GM21447 (cell line): ENCODE results near the gene EEF2KMT.
A peak's percentile ranks its signal among the peaks of the same experiment; 100 is the strongest.
"Not testable (repeated sequence)": the region's sequence is repeated elsewhere in the genome, so short reads cannot be mapped to it uniquely, and the experiment has no call there.

Source experiments
- ATAC-seq: cut with Tn5 transposase; IDR thresholded peaks from one replicate; pipeline ENCODE4 v1.9.1; 2021; ENCODE audit not compliant: unreplicated experiment

The EEF2KMT gene, protein sequence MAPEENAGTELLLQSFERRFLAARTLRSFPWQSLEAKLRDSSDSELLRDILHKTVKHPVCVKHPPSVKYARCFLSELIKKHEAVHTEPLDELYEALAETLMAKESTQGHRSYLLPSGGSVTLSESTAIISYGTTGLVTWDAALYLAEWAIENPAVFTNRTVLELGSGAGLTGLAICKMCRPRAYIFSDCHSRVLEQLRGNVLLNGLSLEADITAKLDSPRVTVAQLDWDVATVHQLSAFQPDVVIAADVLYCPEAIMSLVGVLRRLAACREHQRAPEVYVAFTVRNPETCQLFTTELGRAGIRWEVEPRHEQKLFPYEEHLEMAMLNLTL

DNA sequence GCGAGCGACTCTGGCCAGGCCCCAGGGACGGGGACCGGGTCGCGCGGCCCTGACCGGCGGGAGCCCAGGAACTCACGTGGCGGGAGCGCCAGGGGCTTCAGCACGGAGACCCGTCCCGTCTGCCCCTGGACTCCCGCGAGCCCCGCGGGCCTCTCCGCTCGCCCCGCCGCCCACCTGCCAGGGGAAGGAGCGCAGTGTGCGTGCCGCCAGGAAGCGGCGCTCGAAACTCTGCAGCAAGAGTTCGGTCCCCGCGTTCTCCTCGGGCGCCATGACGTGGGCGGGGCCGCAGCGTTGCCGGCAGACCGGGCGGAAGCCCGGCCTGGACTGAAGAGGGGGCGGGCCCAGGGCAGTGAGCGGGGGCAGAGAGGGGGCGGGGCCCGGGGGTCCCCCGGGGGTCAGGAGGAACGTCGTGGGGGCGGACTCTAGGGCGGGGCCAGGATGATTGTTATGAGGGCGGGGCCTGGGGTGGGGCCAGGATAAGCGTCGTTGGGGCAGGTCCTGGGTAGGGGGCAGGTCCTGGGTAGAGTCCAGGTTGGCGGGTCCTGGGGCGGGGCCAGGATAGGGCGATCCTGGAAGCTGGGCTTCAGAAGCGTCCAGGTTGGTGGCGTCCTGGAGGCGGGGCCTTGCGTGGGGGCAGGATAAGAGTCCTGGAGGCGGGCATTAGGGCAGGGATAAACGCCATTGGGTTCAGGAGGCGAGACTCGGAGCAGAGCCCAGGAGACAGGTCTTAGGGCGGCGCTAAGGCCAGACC, at the start of gene EEF2KMT:
TSS of gene EEF2KMT (minus strand) at position 326 of the 751 bp plus-strand sequence. CDS start at position 270, 56 bp downstream.
- ATAC-seq: peak; percentile 91

DNA sequence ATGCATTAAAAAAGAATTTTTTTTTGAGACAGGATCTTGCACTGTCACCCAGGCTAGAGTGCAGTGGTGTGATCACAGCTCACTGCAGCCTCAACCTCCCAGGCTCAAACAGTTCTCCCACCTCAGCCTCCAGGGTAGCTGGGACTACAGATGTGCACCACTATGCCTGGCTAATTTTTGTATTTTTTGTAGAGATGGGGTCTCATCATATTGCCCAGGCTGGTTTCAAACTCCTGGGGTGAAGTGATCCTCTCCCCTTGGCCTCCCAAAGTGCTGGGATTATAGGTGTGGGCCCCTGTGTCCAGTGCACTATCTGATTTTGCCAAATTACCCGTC, 47.0 kb upstream of the EEF2KMT start:
- ATAC-seq: not testable (repeated sequence)

DNA sequence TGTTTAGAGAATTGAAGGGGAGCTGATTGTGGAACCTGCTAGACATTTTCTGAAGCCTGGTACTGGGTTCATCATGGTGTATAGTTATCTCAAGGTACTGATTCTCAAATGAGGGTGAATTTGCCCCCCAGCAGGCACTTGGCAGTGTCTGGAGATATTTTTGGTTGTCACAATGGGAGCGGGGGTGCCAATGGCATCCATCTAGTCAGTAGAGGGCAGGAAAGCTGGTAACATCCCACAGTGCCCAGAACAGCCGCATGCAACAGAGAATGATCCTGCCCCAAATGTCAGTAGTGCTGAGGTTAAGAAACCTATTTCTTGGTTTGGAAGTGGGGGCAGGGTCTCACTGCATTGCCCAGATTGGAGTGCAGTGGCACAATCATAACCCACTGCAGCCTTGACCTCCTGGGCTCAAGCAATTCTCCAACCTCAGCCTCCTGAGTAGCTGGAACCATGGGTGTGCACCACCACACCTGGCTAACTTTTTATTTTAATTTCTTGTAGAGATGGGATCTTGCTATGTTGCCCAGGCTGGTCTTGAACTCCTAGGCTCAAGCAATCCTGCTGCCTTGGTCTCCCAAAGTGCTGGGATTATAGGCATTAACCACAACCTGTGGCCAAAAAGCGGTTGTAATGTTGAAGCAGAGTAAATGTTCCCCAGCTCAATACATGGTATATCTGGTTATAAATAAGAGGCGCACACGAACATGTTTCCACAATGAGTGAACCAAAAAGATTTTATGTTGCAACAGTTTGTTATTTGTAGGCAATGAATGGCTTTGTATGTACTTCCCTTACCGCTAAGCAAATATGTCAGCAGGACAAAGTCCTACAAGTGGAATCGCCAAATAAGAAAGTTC, 46.4 kb upstream of the EEF2KMT start:
- ATAC-seq: no peak

DNA sequence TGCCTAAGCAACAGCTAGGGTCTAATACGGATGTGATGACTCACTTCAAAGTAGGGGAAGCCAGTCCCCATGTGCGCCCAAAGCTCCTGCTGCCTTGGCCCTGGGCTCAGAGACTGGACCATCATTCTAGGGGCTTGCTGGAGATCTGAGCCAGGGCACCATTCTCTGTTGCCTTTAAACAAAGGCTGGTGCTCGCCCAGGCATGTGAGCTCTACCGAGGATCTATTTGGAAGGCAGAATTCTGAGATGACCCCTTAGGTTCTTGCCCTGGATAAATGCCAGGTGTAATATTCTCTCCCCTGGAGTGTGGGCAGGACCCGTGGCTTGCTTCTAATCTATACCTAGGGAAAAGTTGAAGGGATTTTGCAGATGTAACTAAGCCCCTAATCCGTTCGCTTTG, 42.6 kb upstream of the EEF2KMT start:
- not testable (repeated sequence) for ATAC-seq

DNA sequence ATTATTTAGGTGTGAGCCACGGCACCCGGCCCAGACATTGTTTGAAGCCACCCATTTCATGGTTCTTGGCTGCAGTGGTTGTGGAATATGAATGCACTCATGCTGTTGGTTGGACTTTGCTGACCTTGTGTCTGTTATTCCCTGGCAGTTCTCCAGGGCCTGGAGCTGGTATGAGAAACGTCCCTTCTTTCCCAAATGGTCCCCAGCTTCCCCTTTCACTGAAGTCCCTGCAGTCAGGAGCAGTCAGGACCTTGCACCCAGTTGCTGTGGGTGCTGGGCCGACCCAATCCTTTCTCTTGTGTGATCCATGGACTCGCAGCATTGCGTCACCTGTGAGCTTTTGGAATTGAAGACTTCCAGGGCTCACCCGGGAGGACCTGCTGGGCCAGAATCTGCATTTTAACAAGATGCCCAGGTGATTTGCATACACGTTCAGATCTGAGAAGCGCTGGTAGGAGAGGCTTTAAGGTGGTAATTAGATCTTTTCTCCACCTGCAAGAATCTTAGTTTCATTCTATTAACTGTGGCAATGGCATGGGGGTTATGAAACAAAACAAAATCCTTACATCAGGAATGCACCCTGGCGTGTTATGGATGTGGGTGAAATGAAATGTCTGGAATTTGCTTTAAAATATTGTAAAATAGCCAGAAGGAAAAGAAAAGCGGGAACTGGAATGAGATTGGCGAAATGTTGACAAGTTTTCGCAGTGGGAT, 37.3 kb upstream of the EEF2KMT start:
- ATAC-seq: not testable (repeated sequence)

DNA sequence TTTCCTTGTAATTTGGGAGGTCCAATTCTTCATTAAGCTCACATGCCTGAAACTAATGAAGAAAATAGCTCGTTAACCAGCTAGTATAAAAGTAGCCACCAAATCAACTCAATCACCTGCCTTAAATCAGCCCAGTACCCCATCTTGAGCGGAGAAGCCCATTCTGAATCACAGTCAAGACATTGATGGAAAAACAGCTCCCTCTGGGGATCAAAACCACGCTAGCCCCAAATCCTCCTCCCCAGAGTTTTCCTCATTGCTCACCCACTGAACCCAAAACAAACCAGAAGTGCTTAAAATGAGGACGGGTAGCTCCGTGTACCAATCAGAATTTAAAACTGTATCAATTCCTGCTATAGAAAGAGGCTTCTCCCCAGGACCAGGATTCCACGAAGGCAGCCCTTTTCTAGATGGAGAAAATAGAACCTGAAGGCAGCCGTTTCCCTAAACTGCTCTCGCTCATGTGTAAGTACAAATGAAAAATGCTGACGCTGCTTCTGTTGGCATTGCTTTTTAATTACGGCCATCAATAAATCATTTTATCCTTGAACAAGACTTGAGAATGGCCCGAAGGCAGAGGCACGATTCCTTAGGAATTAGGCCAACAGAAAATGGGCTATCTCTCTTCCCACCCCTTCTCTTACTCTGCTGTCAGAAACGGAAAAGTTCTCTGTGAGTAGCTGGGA, 35.5 kb upstream of the EEF2KMT start:
- not testable (repeated sequence) for ATAC-seq

DNA sequence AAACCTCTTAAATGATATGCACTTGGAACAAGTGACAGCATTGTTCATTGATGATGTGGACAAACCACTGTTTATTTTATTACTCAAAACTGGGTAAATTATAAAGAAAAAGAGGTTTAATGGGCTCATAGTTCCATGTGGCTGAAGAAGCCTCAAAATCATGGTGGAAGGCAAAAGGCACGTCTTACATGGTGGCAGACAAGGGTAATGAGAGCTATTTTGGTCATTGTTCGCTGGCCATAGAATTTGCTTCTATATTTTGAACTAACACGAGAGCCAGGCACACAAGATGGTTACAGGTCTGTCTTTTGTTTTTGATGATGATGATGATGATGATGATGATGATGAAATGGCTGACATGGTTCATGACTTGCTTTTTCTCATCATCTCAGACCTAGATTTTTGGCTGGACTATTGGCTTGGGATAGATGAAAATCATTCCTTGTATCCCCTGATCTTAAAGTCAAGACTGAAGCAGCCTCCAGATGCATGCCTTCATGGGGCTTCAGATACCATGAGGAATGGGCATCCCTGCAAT, 33.9 kb upstream of the EEF2KMT start:
- ATAC-seq: not testable (repeated sequence)

DNA sequence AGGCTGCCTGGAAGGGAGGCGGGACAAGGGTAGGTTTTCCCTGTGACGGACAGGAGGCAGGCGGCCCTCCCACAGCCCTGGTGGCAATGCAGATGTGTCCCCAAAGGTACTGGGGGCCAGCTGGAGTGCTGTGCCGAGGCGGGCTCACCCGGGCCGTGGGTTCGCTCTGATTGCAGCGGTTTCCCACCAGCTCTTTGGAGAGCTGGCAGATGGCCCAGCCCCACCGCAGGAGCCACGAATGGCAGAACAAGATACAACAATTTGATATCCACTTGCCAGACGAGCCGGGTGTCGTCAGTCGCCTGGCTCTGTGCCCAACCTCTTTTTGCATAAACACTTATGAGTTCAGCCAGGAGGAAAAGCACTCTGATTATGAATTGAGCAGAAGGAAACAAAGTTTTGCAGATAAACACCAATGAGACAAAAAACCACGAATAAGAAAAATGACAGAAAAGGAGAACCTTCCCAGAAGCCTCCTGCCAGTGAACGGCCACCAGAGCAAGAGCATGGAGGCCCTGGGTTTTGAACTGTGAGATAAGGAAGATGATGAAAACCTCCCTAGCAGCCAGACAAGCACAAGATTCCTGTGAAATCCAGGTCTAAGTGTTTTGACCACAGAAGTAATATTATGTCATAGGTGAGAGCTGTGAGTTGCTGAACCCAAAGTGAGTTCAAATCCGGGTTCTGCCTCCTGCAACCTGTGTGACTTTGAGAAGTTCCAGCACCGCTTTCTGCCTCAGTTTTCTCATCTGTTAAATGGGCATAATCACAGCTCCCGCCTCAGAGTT, 19.9 kb upstream of the EEF2KMT start:
- ATAC-seq: not testable (repeated sequence)

DNA sequence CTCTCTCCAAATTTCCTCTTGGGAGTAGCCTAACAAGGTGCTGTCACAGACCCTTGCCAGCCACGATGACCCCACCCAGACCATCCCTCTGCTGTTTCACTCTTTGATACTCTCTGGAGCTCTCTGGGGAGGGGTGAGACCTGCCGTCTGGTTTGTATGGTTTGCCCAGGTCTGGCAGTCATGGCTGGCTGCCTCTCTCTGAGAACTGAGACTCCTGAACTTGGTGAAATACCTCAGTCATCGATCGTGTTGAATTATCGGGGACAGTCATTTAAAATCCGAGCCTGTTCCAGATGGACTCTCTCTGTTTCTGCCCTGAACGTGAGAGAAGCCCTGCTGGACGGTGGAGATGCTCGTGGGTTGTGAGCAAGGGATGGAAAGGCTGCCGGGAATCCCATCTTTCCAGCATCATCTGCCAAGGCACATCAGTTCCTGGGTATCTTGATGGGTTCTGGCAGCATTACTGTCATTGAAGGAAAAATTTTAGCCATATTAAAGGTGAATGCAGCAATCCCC, 19.2 kb upstream of the EEF2KMT start:
- ATAC-seq: not testable (repeated sequence)

DNA sequence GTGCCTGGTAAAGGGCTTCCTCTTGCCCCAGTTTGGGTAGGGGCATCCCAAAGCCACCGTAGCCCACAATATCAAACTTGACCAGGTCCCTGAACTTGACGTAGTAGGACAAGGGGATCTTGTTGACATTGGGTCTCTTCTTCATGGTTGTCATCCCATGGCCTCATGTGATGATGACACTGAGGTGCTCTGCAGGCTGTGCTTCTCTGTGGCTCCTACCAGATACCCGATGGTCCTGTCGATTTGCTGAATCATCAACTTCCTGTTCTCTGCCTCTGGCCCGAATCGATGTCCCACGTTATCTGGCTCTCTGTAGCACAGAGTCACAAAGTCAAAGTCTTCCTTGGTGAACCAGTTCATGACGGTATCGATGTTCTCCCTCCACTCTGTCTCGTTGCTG, 13.3 kb upstream of the EEF2KMT start:
- not testable (repeated sequence) for ATAC-seq

DNA sequence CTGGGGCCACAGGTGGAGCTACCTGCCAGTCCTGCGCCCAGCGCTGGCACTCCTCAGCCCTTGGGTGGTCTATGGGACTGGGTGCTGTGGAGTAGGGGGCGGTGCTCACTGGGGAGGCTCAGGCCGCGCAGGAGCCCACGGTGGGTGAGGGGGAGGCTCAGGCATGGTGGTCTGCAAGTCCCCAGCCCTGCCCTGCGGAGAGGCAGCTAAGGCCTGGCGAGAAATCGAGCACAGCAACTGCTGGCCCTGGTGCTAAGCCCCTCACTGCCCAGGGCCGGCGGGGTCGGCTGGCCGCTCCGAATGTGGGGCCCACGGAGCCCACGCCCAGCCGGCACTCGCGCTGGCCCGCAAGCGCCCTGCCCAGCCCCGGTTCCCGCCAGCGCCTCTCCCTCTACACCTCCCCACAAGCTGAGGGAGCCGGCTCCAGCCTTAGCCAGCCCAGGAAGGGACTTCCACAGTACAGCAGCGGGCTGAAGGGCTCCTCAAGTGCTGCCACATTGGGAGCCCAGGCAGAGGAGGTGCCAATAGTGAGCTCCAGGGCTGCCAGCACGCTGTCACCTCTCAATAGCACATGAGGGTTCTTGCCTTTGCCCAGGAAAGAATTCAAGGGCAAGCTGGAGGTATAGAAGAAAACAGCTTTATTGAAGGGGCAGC, 11.0 kb upstream of the EEF2KMT start:
- ATAC-seq: no peak

DNA sequence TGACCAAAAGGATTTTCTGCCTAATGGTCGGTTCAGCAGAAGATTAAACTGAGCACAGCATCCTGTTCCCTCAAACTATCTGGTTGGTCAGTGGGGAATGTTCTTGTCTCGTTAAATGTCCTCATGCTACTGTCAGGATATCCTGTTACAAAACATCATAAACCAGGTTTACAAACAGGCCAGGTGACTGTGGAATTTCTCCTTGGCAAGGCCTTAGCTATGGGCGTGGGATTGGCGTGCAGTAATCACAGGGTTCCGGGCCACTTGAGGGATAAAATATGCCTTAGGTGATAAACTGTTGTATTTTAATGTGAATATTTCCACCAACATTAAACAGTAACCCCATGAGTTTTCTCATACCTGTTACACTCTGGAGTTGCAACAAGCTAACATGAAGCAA, 7.4 kb upstream of the EEF2KMT start:
- ATAC-seq: not testable (repeated sequence)

DNA sequence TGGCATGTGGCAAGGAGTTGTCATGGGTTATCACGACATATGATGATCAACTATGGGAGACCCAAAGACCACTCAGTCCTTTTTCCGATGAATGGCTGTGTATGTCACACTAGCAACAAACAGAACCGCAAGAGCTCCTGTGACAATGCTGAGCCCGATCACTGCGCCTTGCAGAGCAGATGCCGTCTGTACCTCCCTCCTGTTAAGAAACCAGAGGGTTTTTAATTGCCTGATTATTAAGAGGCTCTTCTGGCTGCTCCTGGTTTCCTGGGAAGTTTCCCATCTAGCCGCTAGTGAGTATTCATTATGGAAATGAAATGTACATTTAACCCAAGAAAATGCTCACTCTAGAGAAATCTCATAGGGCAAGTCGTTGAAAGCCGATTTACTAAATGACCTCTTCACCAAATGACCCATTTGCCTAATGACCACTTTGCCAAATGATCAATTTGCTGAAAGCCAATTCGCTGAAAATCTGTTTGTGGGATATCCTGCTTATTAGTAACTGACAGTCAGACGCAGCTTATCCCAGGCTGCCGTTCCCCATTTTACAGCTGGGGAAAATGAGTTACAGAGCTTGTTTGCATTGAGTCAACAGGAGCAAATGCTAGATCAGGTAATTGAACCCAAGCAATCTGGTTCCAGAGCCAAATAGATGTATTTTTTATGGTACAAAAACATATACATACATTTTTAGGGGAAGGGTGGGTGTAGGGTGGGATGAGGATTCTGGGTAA, 5.9 kb upstream of the EEF2KMT start:
- not testable (repeated sequence) for ATAC-seq

DNA sequence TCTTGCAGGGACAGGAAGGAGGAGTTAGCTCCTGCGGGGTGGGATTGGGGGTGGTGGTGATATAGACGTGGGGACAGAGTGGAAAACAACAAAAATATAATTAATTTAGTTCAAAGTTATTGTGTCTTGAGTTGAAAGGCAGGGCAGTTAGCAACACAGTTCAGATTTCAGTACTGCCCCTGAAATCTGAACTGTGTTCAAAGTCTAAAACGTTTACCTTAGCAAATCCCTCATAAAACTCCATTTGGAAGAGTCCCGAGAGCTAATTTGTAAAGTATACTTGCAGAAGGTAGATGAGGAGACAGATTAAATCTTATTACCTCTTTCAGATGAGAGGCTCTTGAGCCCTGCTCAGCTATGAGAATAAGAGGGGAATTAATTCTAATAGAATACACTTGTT, 1.6 kb upstream of the EEF2KMT start:
- ATAC-seq: not testable (repeated sequence)

DNA sequence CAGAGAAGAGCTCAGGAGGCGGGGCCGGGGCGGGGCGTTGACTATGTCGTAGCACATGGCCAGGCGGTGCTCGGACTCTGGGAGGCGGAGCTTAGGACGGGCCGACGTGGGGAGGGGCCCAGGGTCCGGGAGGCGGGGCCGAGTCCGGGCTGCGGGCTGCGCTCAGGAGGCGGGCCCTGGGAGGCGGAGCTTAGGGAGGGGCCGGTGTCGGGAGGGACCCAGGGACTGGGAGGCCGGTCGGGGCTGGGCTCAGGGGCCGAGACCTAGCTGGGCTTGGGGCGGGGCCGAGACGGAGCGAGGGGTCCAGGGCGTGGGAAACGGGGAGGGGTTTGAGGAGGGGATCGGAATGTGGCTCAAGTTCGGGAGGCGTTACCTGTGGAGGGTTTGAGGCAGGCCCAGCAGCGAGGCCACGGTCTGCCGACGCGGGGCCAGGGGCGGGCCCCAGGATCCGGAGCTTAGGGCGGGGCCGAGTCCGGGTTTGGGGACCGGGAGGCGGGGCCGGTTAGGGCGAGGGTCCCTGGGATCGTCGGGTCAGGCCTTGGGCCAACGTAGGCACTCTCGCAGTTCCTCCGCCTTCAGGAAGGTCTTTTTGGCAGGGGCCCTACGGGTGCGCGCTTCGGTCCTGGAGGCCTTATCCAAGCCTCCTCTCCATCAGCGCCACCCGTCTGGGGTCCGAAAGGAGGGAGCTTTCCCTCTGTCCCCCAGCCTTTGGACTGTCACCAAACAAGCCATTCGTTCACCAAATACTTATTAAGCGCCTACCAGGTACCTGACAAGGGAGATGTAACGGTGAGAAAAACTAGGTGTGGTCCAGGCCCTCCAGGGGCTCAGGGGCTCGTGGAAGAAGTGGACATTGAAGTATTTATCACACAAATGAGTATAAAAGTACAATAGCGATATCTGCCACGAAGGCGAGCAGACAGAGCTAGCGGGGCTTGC, 895 bp upstream of the EEF2KMT start:
- ATAC-seq: not testable (repeated sequence)

DNA sequence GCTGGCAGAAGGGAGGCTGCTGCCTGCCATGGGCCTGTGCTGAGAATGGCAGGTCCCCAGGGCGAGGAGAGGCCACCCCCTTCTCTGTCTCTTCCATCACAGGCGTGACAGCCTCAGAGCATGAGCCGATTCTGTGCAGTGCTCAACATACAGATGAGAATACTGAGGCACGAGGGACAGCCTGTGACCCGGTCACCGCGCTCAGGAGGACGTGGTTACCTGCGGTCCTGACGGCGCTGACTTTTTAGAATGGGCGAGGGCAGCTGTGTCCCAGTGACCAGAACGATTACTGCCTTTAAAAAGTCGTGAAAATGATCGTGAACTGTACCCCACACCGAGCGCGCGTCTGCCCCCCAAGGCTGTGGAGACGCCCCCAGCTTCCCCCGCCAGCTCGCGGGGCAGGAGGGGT, 530 bp downstream of the EEF2KMT start:
- not testable (repeated sequence) for ATAC-seq
